HCT116 (cell line): ENCODE measurements around the gene SLC7A7. TPM values are rescaled to one million over a fixed set of nuclear protein-coding genes. Genes with fewer than 3 reads are reported as not detected.

ENCODE experiments used
- ATAC-seq: fragments of 200-7000 bp; cut with Tn5 transposase; 2 replicates; pipeline ENCODE4 v1.9.1; 2020; ENCODE audit warnings: mild to moderate bottlenecking, moderate library complexity
- BruUV-seq: library from RNA; stranded (reverse); fragments of 400-500 nt; replicated peaks from 2 replicates; lab custom pipeline; 2021; lab: Mats Ljungman, UMichigan
- CTCF ChIA-PET: fragments of 300-600 bp; sonication (Branson Sonifier 250); formaldehyde crosslinking; loops from one replicate; lab custom pipeline; 2021; ENCODE audit warnings: antibody characterized with exemption; lab: Charles Lee
- POLR2A ChIA-PET: fragments of 300-600, 350-600 bp; sonication (Branson Sonifier 250); formaldehyde crosslinking; loops from one replicate; lab custom pipeline; 2021; ENCODE audit warnings: antibody characterized with exemption; lab: Charles Lee
- RAD21 ChIA-PET, 2 experiments: fragments of 300-600 bp; sonication (Branson Sonifier 250); formaldehyde crosslinking; loops; one replicate each; lab custom pipeline; 2023; ENCODE audit warnings: low total read pairs in 2 of 2; ENCODE audit not compliant: uncharacterized antibody in 2 of 2, unreplicated experiment in 2 of 2, low non-redundant PET in 1 of 2; lab: Charles Lee
- DNase-seq: peaks from one replicate; pipeline ENCODE4 v3.0.0-alpha.2; 2010; ENCODE audit warnings: low read depth, low spot score
- H2AFZ ChIP-seq: fragments of 200-600 bp; shearing (Covaris generic), sonication (generic); 2 replicates; pipeline ENCODE4 v1.6.1; 2017; ENCODE audit warnings: low read depth, mixed run types, mixed read lengths, antibody characterized with exemption, low read length; ENCODE audit not compliant: poor library complexity, severe bottlenecking
- H3K27ac ChIP-seq: 2 replicates; pipeline ENCODE4 v1.5.1; 2012; ENCODE audit warnings: low read depth, low read length
- H3K27me3 ChIP-seq: fragments of 200-600 bp; sonication (generic); 2 replicates; pipeline ENCODE4 v1.6.1; 2016; ENCODE audit warnings: mixed run types, low read length, mixed read lengths; ENCODE audit not compliant: insufficient read depth
- H3K36me3 ChIP-seq, 2 experiments: fragments of 200-500 bp in 1 of 2; fragments of 200-600 bp in 1 of 2; sonication (Bioruptor generic) in 1 of 2; sonication (generic) in 1 of 2; 2 replicates each; pipeline versions ENCODE4 v1.5.1 to v1.6.1; 2014 to 2016; ENCODE audit warnings: low read length in 2 of 2, inconsistent platforms in 1 of 2, mixed read lengths in 1 of 2, mixed run types in 1 of 2; ENCODE audit not compliant: insufficient read depth in 2 of 2, control insufficient read depth in 1 of 2
- H3K4me1 ChIP-seq, 2 experiments: fragments of 200-600 bp in 1 of 2; sonication (generic) in 1 of 2; 2 replicates each; pipeline versions ENCODE4 v1.5.1 to v1.6.1; 2012 to 2017; ENCODE audit warnings: low read length in 2 of 2, inconsistent platforms in 1 of 2, mild to moderate bottlenecking in 1 of 2, mixed read lengths in 1 of 2, mixed run types in 1 of 2, moderate library complexity in 1 of 2; ENCODE audit not compliant: insufficient read depth in 2 of 2, control insufficient read depth in 1 of 2
- H3K4me2 ChIP-seq: fragments of 200-600 bp; sonication (generic); 2 replicates; pipeline ENCODE4 v1.6.1; 2017; ENCODE audit warnings: mixed run types, low read length, mixed read lengths
- H3K4me3 ChIP-seq, 2 experiments: fragments of 200-600 bp in 1 of 2; sonication (generic) in 1 of 2; replicated peaks in 1 of 2; 2 replicates each; pipeline ENCODE4 v1.5.1; 2011 to 2016; ENCODE audit warnings: low read length in 2 of 2, control low read depth in 1 of 2, low read depth in 1 of 2, mild to moderate bottlenecking in 1 of 2, mixed read lengths in 1 of 2, mixed run types in 1 of 2
- H3K79me2 ChIP-seq: fragments of 200-600 bp; sonication (generic); 2 replicates; pipeline ENCODE4 v1.6.1; 2017; ENCODE audit warnings: mild to moderate bottlenecking, mixed run types, low read length, moderate library complexity, mixed read lengths; ENCODE audit not compliant: insufficient read depth
- H3K9ac ChIP-seq: fragments of 200-600 bp; sonication (generic); 2 replicates; pipeline ENCODE4 v1.6.1; 2016; ENCODE audit warnings: low read length, mixed read lengths
- H3K9me2 ChIP-seq: fragments of 200-600 bp; sonication (generic), shearing (Covaris generic); 2 replicates; pipeline ENCODE4 v1.6.1; 2017; ENCODE audit warnings: mixed run types, mild to moderate bottlenecking, moderate library complexity; ENCODE audit not compliant: insufficient read depth
- H3K9me3 ChIP-seq, 2 experiments: fragments of 200-500 bp in 1 of 2; fragments of 200-600 bp in 1 of 2; sonication (Bioruptor generic) in 1 of 2; sonication (generic) in 1 of 2; 2 replicates each; pipeline ENCODE4 v1.6.1; 2014 to 2017; ENCODE audit warnings: low read length in 2 of 2, mixed read lengths in 2 of 2, inconsistent platforms in 1 of 2, low read depth in 1 of 2, mild to moderate bottlenecking in 1 of 2, mixed run types in 1 of 2, moderate library complexity in 1 of 2; ENCODE audit not compliant: control insufficient read depth in 1 of 2, insufficient read depth in 1 of 2
- H4K20me1 ChIP-seq: fragments of 200-600 bp; sonication (generic), shearing (Covaris generic); 2 replicates; pipeline ENCODE4 v1.6.1; 2017; ENCODE audit warnings: mixed run types, mild to moderate bottlenecking, moderate library complexity; ENCODE audit not compliant: insufficient read depth
- CBX3 ChIP-seq: IDR thresholded peaks from 2 replicates; pipeline ENCODE4 v1.6.1; 2012; ENCODE audit warnings: low read depth
- CTCF ChIP-seq, 3 experiments: fragments of 200-600 bp in 1 of 3; sonication (generic) in 1 of 3; IDR thresholded peaks in 2 of 3; conservative IDR thresholded peaks in 1 of 3; 2 replicates each; pipeline ENCODE4 v1.5.1; 2012 to 2017; ENCODE audit warnings: low read depth in 2 of 3, low read length in 2 of 3, antibody characterized with exemption in 1 of 3, borderline replicate concordance in 1 of 3, control low read depth in 1 of 3, mild to moderate bottlenecking in 1 of 3, mixed read lengths in 1 of 3, mixed run types in 1 of 3, moderate library complexity in 1 of 3; ENCODE audit not compliant: insufficient read depth in 1 of 3
- EZH2 ChIP-seq: fragments of 200-600 bp; sonication (generic); IDR thresholded peaks from 2 replicates; pipeline ENCODE4 v1.6.1; 2017; ENCODE audit warnings: antibody characterized with exemption, mixed run types
- EZH2phosphoT487 ChIP-seq: fragments of 200-600 bp; IDR thresholded peaks from 2 replicates; pipeline ENCODE4 v1.6.1; 2018; ENCODE audit warnings: antibody characterized with exemption, borderline replicate concordance
- POLR2A ChIP-seq: IDR thresholded peaks from 2 replicates; pipeline ENCODE4 v1.7.0; 2011; ENCODE audit warnings: borderline replicate concordance; ENCODE audit not compliant: insufficient read depth, insufficient read length; ENCODE audit errors: extremely low read depth
- POLR2AphosphoS5 ChIP-seq: IDR thresholded peaks from 2 replicates; pipeline ENCODE4 v1.6.1; 2011; ENCODE audit warnings: mild to moderate bottlenecking, low read depth, low read length, moderate library complexity
- REST ChIP-seq: IDR thresholded peaks from 2 replicates; pipeline ENCODE4 v1.6.1; 2012; ENCODE audit warnings: low read depth
- SRF ChIP-seq: IDR thresholded peaks from 2 replicates; pipeline ENCODE4 v1.6.1; 2012; ENCODE audit warnings: low read depth
- TCF7L2 ChIP-seq: IDR thresholded peaks from 2 replicates; pipeline ENCODE4 v1.7.0; 2011; ENCODE audit warnings: borderline replicate concordance, inconsistent platforms; ENCODE audit not compliant: insufficient read depth, insufficient read length; ENCODE audit errors: extremely low read depth
- YY1 ChIP-seq: IDR thresholded peaks from 2 replicates; pipeline ENCODE4 v1.6.1; 2011; ENCODE audit warnings: low read length, low read depth, moderate library complexity, mild to moderate bottlenecking; ENCODE audit not compliant: insufficient replicate concordance; ENCODE audit errors: extremely low read depth
- ZBTB33 ChIP-seq: IDR thresholded peaks from 2 replicates; pipeline ENCODE4 v1.6.1; 2011; ENCODE audit warnings: mild to moderate bottlenecking, low read length, moderate library complexity; ENCODE audit not compliant: insufficient replicate concordance; ENCODE audit errors: extremely low read depth
- ZNF274 ChIP-seq: fragments of 200-500 bp; sonication (Bioruptor generic); IDR thresholded peaks from 2 replicates; pipeline ENCODE4 v1.6.1; 2014; ENCODE audit warnings: mild to moderate bottlenecking, low read depth, low read length, inconsistent platforms
- intact Hi-C: fragments of 100-400 bp; cut with micrococcal nuclease; formaldehyde crosslinking; loops from 2 replicates; pipeline ENCODE4 v1.10.0; 2022
- total RNA-seq: library from RNA; stranded (reverse); gene quantifications from one replicate; pipeline ENCODE4 v1.2.1, GENCODE V29; 2021; ENCODE audit not compliant: unreplicated experiment
- TF ChIP-seq, protein P1 (sequence below): IDR thresholded peaks from 2 replicates; pipeline ENCODE4 v1.6.1; 2012

SLC7A7 gene
- total RNA-seq, 1 experiment from 2014 or later = 0.27 TPM

GRCh38 chr14:22848351-22849164, 33.3 kb upstream of the SLC7A7 start:
- no peak overlapping the region for H3K4me2 ChIP-seq
- no peak overlapping the region for H2AFZ ChIP-seq
- H3K4me3 ChIP-seq = no peak overlapping the region
- no peaks in the 10 kb centered on the region for H4K20me1 ChIP-seq
- no peaks in the 10 kb centered on the region for H3K27me3 ChIP-seq
- H3K4me1 ChIP-seq = peaks cover 3 to 10% of the 10 kb centered on the region in 2 experiments; a peak in 2 of 4 replicates
- RAD21 ChIA-PET = no interaction called here
- BruUV-seq = no TSS peak
- no peaks in the 10 kb centered on the region for H3K36me3 ChIP-seq
- no peak for TF ChIP-seq YY1
- no peak for TF ChIP-seq CBX3
- TF ChIP-seq EZH2 = no peak
- no peak for TF ChIP-seq ZNF274
- TF ChIP-seq EZH2phosphoT487 = no peak
- no peak for TF ChIP-seq SRF
- TF ChIP-seq TCF7L2 = no peak
- TF ChIP-seq REST = no peak
- TF ChIP-seq ZBTB33 = no peak
- TF ChIP-seq, protein P1, sequence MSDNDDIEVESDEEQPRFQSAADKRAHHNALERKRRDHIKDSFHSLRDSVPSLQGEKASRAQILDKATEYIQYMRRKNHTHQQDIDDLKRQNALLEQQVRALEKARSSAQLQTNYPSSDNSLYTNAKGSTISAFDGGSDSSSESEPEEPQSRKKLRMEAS = no peak
- no peak for TF ChIP-seq POLR2AphosphoS5
- no peak for TF ChIP-seq POLR2A
- TF ChIP-seq CTCF (IDR thresholded peaks at IDR 0.05 in 2 of 3, conservative IDR thresholded peaks at IDR 0.05 in 1 of 3; ENCODE audit: borderline replicate concordance in 1 of 3, insufficient read depth in 1 of 3, low read depth in 2 of 3, low read length in 2 of 3) = no peak
- H3K27ac ChIP-seq = no peak overlapping the region
- H3K9ac ChIP-seq = no peak overlapping the region
- CTCF ChIA-PET = interaction anchor here (1.7 kb wide), 1 partner anchor 25 kb away, joined by 3 read pairs; no protein-coding TSS in a partner anchor
- no peaks in the 10 kb centered on the region for H3K9me3 ChIP-seq
- H3K9me2 ChIP-seq = no peaks in the 10 kb centered on the region
- H3K79me2 ChIP-seq = no peaks in the 10 kb centered on the region
- POLR2A ChIA-PET = no interaction called here
- intact Hi-C loops = no loop called here
- DNase-seq = no peak
- no peak for ATAC-seq
